G401 (cell line): ENCODE measurements around the gene GALM. TPM values are rescaled to one million over a fixed set of nuclear protein-coding genes. Genes with fewer than 3 reads are reported as not detected.
"Not testable (repeated sequence)": the region's sequence is repeated elsewhere in the genome, so short reads cannot be mapped to it uniquely, and the experiment has no call there.

ENCODE experiments used
- DNase-seq: peaks from one replicate; pipeline ENCODE4 v3.0.0-alpha.2; 2015; ENCODE audit warnings: low spot score
- in situ Hi-C: cut with HindIII; loops from 2 replicates; pipeline ENCODE4 v1.10.0; 2016; ENCODE audit warnings: low sequenced_read_pairs, mixed read lengths
- total RNA-seq: library from RNA; depleted of rRNA; stranded (reverse); fragments of >200 nt; shearing (Covaris generic); gene quantifications from 2 replicates; pipeline ENCODE4 v1.2.3, GENCODE V29; 2014

The GALM gene
- total RNA-seq, 1 experiment from 2014 or later = 37.0 TPM

GRCh38 chr2:38750011-38750890 is 84.3 kb downstream of the GALM start:
- in situ Hi-C loops = no loop called here
- peak; percentile 56 for DNase-seq

GRCh38 chr2:38750891-38751595 is 85.1 kb downstream of the GALM start, which contains the start of gene SRSF7:
SRSF7 (minus strand) TSS chr2:38751361; CDS start chr2:38751256, 105 bp downstream.
- in situ Hi-C loops = no loop called here
- DNase-seq = peak; percentile 98

- DNase-seq = no peak
- in situ Hi-C loops = no loop called here
These were observed 85.9 kb downstream of the GALM start for GRCh38 chr2:38751596-38752410.

- in situ Hi-C loops = no loop called here
- DNase-seq = no peak
These were observed 88.1 kb downstream of the GALM start for GRCh38 chr2:38754049-38754448.

- no peak for DNase-seq
- in situ Hi-C loops = no loop called here
These were observed 88.6 kb downstream of the GALM start for GRCh38 chr2:38754506-38754905.

- DNase-seq, in situ Hi-C loops: not testable (repeated sequence)
These were observed 90.0 kb downstream of the GALM start for GRCh38 chr2:38755891-38756290.

- in situ Hi-C loops = no loop called here
- DNase-seq = no peak
These were observed 97.3 kb downstream of the GALM start for GRCh38 chr2:38763228-38763627.

- no peak for DNase-seq
- in situ Hi-C loops = no loop called here
These were observed 97.8 kb downstream of the GALM start for GRCh38 chr2:38763728-38764127.

- in situ Hi-C loops = no loop called here
- no peak for DNase-seq
These were observed 99.2 kb downstream of the GALM start for GRCh38 chr2:38765149-38765548.

- no peak for DNase-seq
- in situ Hi-C loops = no loop called here
These were observed 99.6 kb downstream of the GALM start for GRCh38 chr2:38765551-38765950.

GRCh38 chr2:38771632-38772031 is 105.7 kb downstream of the GALM start:
- DNase-seq = no peak

GRCh38 chr2:38775097-38775920 is 109.4 kb downstream of the GALM start:
- in situ Hi-C loops = no loop called here
- no peak for DNase-seq

More at GRCh38 chr2:38771632-38772031, 105.7 kb downstream of the GALM start:
- in situ Hi-C loops = no loop called here

GRCh38 chr2:38775921-38776225 is 110.0 kb downstream of the GALM start:
- DNase-seq = no peak
- in situ Hi-C loops = no loop called here

- in situ Hi-C loops = no loop called here
- no peak for DNase-seq
These were observed 110.6 kb downstream of the GALM start for GRCh38 chr2:38776531-38776930.

GRCh38 chr2:38778687-38779082 is 112.8 kb downstream of the GALM start:
- in situ Hi-C loops = no loop called here
- peak; percentile 1 for DNase-seq

- DNase-seq = no peak
- in situ Hi-C loops = no loop called here
These were observed 117.7 kb downstream of the GALM start for GRCh38 chr2:38783586-38783985.
